GM18907 (cell line): ENCODE data around the gene NFIL3.
"Not testable (repeated sequence)": the region's sequence is repeated elsewhere in the genome, so short reads cannot be mapped to it uniquely, and the experiment has no call there.

Experiments
- ATAC-seq: cut with Tn5 transposase; IDR thresholded peaks from one replicate; pipeline ENCODE4 v1.9.1; 2021; ENCODE audit warnings: mild to moderate bottlenecking, moderate library complexity; ENCODE audit not compliant: unreplicated experiment

NFIL3 gene

GRCh38 chr9:91398926-91399325 lies 24.7 kb downstream of the NFIL3 start:
- no peak for ATAC-seq

GRCh38 chr9:91395553-91396471 lies 27.8 kb downstream of the NFIL3 start:
- ATAC-seq, result peak; percentile 63

GRCh38 chr9:91395106-91395552 lies 28.5 kb downstream of the NFIL3 start:
- no peak for ATAC-seq

DNA sequence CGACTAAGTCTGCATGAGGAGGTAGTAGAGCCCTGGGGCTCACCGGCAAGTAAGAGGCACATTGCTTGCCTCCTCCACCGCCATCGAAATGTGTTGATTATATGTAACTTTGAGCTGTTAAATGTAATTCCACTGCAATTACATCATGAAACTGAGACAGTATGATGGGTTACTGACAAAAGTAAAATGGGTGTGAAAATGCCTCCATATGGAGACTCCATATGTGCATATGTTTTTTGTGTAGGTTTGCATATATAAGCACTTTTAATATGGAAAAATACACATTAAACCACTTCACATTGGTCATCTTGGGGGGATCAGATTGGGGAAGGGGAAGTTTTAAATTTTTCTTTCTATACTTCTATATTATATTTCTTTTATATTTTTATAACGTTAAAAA lies 29.8 kb downstream of the NFIL3 start:
- ATAC-seq, result no peak

- ATAC-seq, result no peak
Observed at GRCh38 chr9:91392435-91392834, 31.2 kb downstream of the NFIL3 start.

DNA sequence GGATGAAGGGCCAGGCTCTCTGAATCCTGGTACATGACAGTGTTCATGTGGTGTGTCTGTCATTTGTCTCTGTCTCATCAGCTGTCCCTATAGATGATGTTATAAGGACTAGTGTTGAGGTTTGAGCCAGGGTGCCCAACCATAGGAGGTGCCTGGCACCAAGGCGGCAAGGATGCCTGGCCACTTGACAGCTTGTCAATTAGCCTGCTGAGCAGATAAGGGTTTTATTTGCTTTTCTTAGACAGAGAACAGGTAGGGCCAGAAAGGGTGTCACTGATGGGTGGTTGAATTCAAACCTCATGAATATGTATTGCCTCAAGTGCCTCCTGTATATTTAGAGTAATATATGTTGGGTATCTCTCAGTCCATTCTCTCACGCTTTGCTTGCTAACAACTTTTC lies 31.8 kb downstream of the NFIL3 start:
- no peak for ATAC-seq

GRCh38 chr9:91391412-91391811 lies 32.2 kb downstream of the NFIL3 start:
- ATAC-seq, result no peak

GRCh38 chr9:91389686-91390085 lies 33.9 kb downstream of the NFIL3 start:
- not testable (repeated sequence) for ATAC-seq

DNA sequence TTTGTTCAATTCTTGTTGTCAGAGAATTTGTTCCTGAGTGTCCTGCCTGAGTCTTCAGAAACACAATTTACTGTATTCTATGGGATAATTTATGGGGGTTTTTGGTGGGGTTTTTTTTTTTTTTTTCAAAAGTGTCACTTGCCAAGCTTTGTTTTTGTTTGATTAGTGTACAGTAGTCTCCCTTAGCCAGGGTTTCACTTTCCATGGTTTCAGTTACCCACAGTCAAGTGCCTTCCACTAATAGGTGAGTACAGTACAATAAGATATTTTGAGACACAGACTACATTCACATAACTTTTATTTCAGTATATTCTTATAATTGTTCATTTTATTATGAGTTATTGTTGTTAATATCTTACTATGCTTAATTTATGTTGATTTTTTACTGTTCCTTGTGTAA lies 36.9 kb downstream of the NFIL3 start:
- no peak for ATAC-seq

GRCh38 chr9:91384954-91385353 lies 38.7 kb downstream of the NFIL3 start:
- ATAC-seq, result no peak

GRCh38 chr9:91383577-91383976 lies 40.1 kb downstream of the NFIL3 start:
- ATAC-seq, result no peak

GRCh38 chr9:91382298-91382697 lies 41.3 kb downstream of the NFIL3 start:
- ATAC-seq, result no peak

DNA sequence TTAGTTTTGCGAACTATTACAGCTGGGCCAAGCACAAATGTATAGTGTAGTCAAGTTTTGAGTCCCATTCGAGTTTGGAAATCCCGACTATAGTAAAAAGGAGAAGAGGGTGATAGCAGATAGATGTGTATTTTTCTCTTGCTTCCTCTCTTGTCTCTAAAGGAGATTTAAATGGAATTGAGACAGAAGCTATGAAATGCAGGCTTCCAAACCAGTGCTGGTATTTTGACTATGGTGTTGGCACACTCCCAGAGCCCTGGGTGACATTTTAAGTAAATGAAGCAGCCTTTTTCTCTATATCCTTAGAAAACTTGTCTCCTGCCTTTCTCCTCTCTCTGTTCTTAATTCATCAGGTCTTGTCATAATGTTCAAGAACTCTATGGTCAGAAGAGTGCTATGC lies 44.2 kb downstream of the NFIL3 start:
- no peak for ATAC-seq

GRCh38 chr9:91378695-91379127 lies 44.9 kb downstream of the NFIL3 start:
- no peak for ATAC-seq

- ATAC-seq, result not testable (repeated sequence)
Observed at GRCh38 chr9:91378054-91378453, 45.6 kb downstream of the NFIL3 start.

DNA sequence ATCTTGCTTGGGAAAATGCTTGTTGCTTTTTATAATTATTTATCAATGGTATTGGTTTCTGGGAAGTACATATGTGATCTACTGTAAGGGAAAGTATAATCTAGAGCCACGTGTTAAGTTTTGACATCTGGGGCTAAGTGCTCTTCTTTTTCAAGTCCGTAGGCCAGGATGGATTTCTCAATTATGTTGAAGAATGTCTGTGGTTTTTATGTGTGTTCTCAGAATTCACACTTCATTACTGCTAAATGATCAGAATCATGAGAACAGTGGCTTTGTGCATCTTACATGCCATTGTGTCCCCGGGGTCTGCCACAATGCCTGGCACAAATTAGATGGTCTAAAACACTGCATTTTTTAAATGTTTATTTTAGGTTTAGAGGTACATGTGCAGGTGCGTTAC lies 47.4 kb downstream of the NFIL3 start:
- ATAC-seq, result no peak

DNA sequence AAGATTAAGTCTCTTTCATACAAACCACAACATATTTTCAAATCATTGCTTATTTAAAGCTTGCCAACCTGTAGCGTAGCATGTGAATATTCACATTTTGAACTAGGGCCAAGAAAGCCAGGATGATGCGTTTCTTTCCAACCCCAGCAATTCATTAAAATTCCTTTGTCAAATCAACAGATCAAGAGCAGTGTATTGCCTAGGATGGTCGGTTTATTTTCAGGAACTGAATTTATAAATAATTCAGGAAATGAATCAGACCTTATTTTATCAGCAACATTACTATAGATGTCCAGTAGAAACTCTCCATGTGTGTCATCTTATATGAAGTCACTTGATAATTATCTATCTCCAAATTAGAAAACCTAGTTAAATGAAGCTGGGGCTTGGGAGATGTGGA lies 48.7 kb downstream of the NFIL3 start:
- no peak for ATAC-seq

GRCh38 chr9:91371894-91372293 lies 51.7 kb downstream of the NFIL3 start:
- no peak for ATAC-seq

GRCh38 chr9:91370006-91370405 lies 53.6 kb downstream of the NFIL3 start:
- ATAC-seq, result not testable (repeated sequence)

DNA sequence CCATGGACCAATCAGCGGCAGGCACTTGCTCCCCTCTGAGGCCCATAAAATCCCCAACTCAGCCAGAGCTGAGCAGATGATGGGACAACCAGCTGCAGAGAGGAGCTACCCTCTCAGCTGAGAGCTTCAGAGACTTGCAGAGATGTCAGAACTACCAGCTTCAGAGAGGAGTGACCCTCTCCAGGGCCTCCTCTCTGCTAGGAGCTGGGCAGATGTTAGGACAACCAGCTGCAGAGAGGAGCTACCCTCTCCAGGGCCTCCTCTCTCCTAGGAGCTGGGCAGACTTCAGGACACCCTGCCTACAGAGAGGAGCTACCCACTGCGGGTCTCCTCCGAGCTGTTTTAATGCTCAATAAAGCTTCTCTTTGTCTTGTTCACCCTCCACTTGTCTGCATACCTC lies 58.9 kb downstream of the NFIL3 start:
- no peak for ATAC-seq

GRCh38 chr9:91364005-91364404 lies 59.6 kb downstream of the NFIL3 start:
- no peak for ATAC-seq

DNA sequence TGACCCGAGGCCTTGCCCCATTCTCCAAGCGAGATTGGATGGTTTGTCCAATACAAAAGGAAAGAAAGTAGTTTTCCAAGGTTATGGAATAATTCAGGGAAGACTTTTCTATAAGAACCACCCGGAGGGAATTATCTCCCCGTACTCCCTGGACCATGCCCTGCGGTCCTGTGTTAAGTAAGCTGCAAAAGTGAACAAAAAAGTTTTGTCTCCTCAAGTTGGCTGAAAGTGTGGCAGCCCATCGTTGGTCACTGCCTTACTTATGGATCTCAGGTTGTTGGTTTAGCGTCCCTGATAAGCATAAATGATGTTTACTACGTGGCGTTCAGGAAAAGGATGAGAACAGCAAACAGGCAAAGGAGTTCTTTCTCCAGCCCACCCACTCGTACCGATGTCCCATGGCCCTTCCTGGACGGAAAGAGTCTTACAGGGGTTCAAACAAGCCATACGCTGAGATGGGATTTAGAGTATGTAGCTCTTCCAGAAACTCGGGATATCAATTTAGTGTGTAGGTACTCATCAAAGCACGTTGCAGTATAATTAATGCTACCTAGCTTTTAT lies 61.5 kb downstream of the NFIL3 start:
- ATAC-seq, result no peak
